Hepatocyte (in vitro differentiated cells): ENCODE data around the gene CWH43. TPM values are rescaled to one million over a fixed set of nuclear protein-coding genes. Genes with fewer than 3 reads are reported as not detected.
"Not testable (repeated sequence)": the region's sequence is repeated elsewhere in the genome, so short reads cannot be mapped to it uniquely, and the experiment has no call there.

ENCODE experiments used
- DNase-seq: peaks from one replicate; pipeline ENCODE4 v3.0.0-alpha.2; 2016; ENCODE audit warnings: low spot score
- H2AFZ ChIP-seq: fragments of 200-600 bp; sonication (generic); 2 replicates; pipeline ENCODE4 v1.6.0; 2016; ENCODE audit warnings: antibody characterized with exemption, mild to moderate bottlenecking
- H3K27ac ChIP-seq: fragments of 200-600 bp; sonication (generic); 2 replicates; pipeline ENCODE4 v1.5.1; 2016; ENCODE audit warnings: mild to moderate bottlenecking
- H3K27me3 ChIP-seq: fragments of 200-600 bp; sonication (generic); 2 replicates; pipeline ENCODE4 v1.6.1; 2016
- H3K36me3 ChIP-seq: fragments of 200-600 bp; sonication (generic); replicated peaks from 2 replicates; pipeline ENCODE4 v1.5.1; 2016; ENCODE audit warnings: low read depth; ENCODE audit not compliant: insufficient read depth
- H3K4me1 ChIP-seq: fragments of 200-600 bp; sonication (generic); 2 replicates; pipeline ENCODE4 v1.5.1; 2016; ENCODE audit warnings: mild to moderate bottlenecking, moderate library complexity; ENCODE audit not compliant: insufficient read depth
- H3K4me2 ChIP-seq: fragments of 200-600 bp; sonication (generic); 2 replicates; pipeline ENCODE4 v1.6.0; 2016
- H3K4me3 ChIP-seq: fragments of 200-600 bp; sonication (generic); 2 replicates; pipeline ENCODE4 v1.5.1; 2016; ENCODE audit warnings: mild to moderate bottlenecking
- H3K79me2 ChIP-seq: fragments of 200-600 bp; sonication (generic); 2 replicates; pipeline ENCODE4 v1.6.0; 2017; ENCODE audit warnings: mild to moderate bottlenecking
- H3K9me2 ChIP-seq: fragments of 200-600 bp; sonication (generic); replicated peaks from 2 replicates; pipeline ENCODE4 v1.6.0; 2017; ENCODE audit warnings: mild to moderate bottlenecking; ENCODE audit not compliant: insufficient read depth
- H3K9me3 ChIP-seq: fragments of 200-600 bp; sonication (generic); 2 replicates; pipeline ENCODE4 v1.5.1; 2016; ENCODE audit warnings: low read depth, mild to moderate bottlenecking
- H4K20me1 ChIP-seq: fragments of 200-600 bp; sonication (generic); 2 replicates; pipeline ENCODE4 v1.6.0; 2016; ENCODE audit warnings: mild to moderate bottlenecking; ENCODE audit not compliant: insufficient read depth, poor library complexity, severe bottlenecking
- EZH2 ChIP-seq: fragments of 200-600 bp; sonication (generic); IDR thresholded peaks from 2 replicates; pipeline ENCODE4 v1.6.1; 2016; ENCODE audit warnings: antibody characterized with exemption, mild to moderate bottlenecking, borderline replicate concordance
- EZH2phosphoT487 ChIP-seq: fragments of 200-600 bp; sonication (generic); IDR thresholded peaks from one replicate; pipeline ENCODE4 v1.6.1; 2018; ENCODE audit warnings: antibody characterized with exemption, mild to moderate bottlenecking, low read depth, moderate library complexity; ENCODE audit not compliant: unreplicated experiment, severe bottlenecking
- WGBS: methylation state at CpG from one replicate; pipeline ENCODE4 v1.1.6; 2016; ENCODE audit warnings: low lambda C conversion rate; ENCODE audit errors: missing lambda C conversion rate; 5-methylcytosine and 5-hydroxymethylcytosine counted together
- polyA plus RNA-seq: library from polyadenylated mRNA; unstranded; fragments of >200 nt; fragmentation: Nextera tagmentation; extraction: Ambion mirVana; gene quantifications from 2 replicates; pipeline ENCODE4 v1.2.1, GENCODE V29; 2016
- total RNA-seq: library from RNA; depleted of rRNA; stranded (reverse); fragments of >200 nt; gene quantifications from 2 replicates; pipeline ENCODE4 v1.2.3, GENCODE V29; 2014
- TF ChIP-seq, protein P1 (sequence below): fragments of 200-600 bp; sonication (generic); IDR thresholded peaks from 2 replicates; pipeline ENCODE4 v1.5.1; 2016; ENCODE audit warnings: antibody characterized with exemption, mild to moderate bottlenecking; ENCODE audit not compliant: poor library complexity

The CWH43 gene
- total and polyA plus RNA-seq, 2 experiments from 2014 or later, result not detected

DNA sequence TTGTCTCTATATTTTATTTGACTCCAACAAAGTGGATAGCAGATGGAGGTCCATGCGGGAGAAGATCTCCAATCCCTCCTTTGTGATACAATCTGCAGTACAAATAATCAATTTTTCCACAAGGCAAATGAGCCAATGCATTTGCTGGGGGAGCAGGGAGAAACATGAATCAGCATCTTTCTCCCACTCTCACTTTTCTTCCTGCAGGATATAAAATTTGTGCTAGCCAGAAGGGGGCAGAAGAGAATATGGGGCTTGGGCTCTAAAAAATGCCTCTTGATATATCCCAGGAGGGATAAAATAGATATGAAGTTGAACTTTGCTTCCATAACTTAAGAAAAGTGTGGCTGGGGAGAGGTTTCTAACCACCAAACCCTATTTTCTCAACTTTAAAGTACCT, 38.3 kb upstream of the CWH43 start:
- no peaks in the 10 kb centered on the region for H3K4me1 ChIP-seq
- TF ChIP-seq EZH2phosphoT487, result no peak
- no peak overlapping the region for H3K27ac ChIP-seq
- no peak overlapping the region for H2AFZ ChIP-seq
- no peaks in the 10 kb centered on the region for H3K9me2 ChIP-seq
- H3K27me3 ChIP-seq, result no peaks in the 10 kb centered on the region
- no peaks in the 10 kb centered on the region for H3K79me2 ChIP-seq
- H3K9me3 ChIP-seq, result no peaks in the 10 kb centered on the region
- H3K4me3 ChIP-seq, result no peak overlapping the region
- no peaks in the 10 kb centered on the region for H3K36me3 ChIP-seq
- H3K4me2 ChIP-seq, result no peak overlapping the region
- 100% methylated on average over 1 of the region's 1 CpG for WGBS
- H4K20me1 ChIP-seq, result no peaks in the 10 kb centered on the region
- no peak for DNase-seq

DNA sequence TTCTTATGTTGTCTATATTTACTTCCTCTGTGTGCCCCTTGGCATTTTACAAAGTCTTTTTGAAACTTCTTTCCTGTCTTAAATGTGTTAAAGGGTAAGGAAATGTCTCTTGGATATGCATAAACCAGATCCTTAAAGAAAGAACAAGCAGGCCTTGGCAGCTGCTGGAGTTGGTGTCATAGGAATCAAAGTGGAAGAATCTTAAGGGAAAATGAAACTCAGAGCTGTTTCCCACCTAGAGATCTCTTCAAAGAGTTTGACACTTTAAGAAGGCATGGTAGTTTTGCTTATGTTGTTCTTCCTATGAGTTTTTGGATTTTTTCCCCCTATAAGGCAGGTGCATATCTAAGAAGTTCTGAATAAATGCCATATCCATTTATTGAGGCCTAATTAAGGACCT, 37.0 kb upstream of the CWH43 start:
- Histone ChIP-seq H3K27ac (peak overlapping the region; percentile 52), H3K27me3 (no peaks in the 10 kb centered on the region), H3K4me2 (no peak overlapping the region), H2AFZ (no peak overlapping the region), H3K36me3 (no peaks in the 10 kb centered on the region), H3K4me3 (no peak overlapping the region), H3K9me3 (no peaks in the 10 kb centered on the region), H3K4me1 (no peaks in the 10 kb centered on the region), H3K9me2 (no peaks in the 10 kb centered on the region), H4K20me1 (no peaks in the 10 kb centered on the region), H3K79me2 (no peaks in the 10 kb centered on the region)
- no peak for DNase-seq
- TF ChIP-seq EZH2phosphoT487 (no peak), EZH2 (no peak)
- TF ChIP-seq, protein P1, sequence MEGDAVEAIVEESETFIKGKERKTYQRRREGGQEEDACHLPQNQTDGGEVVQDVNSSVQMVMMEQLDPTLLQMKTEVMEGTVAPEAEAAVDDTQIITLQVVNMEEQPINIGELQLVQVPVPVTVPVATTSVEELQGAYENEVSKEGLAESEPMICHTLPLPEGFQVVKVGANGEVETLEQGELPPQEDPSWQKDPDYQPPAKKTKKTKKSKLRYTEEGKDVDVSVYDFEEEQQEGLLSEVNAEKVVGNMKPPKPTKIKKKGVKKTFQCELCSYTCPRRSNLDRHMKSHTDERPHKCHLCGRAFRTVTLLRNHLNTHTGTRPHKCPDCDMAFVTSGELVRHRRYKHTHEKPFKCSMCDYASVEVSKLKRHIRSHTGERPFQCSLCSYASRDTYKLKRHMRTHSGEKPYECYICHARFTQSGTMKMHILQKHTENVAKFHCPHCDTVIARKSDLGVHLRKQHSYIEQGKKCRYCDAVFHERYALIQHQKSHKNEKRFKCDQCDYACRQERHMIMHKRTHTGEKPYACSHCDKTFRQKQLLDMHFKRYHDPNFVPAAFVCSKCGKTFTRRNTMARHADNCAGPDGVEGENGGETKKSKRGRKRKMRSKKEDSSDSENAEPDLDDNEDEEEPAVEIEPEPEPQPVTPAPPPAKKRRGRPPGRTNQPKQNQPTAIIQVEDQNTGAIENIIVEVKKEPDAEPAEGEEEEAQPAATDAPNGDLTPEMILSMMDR, result no peak

DNA sequence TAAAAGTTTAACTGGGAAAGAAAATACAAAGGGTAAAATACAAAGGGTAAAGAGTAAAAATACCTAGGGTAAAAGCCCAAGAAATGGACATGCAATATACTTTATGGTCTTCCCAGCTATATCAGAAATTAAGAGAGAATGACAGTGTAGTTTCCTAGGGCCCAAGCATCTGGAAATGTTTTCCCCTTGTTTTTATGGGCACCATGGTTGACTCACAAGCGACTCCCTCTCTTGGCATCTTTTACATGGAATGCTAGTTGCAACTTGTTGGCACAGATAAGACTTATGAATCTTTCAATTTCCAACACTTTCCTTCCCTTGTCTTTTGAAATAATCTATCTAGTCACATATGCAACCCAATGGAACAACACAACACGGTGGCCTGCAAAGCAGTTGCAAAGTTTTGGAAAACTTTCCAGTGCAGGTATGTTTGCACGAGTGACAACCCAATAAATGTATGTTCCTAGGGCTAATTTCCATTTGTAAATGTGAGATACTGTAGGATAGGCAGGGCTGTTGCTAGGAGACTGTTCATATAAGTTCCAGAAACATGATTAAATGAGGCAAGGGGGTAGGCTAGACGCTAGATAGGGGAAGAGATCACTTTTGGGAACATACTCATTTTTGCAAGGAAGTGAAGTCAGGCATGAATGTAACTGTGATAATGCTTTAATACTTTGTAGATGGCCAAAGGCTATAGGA, 36.4 kb upstream of the CWH43 start:
- WGBS, result 64% methylated on average over 4 of the region's 4 CpGs
- Histone ChIP-seq H2AFZ (no peak overlapping the region), H3K36me3 (no peaks in the 10 kb centered on the region), H3K9me3 (no peaks in the 10 kb centered on the region), H3K4me1 (no peaks in the 10 kb centered on the region), H3K4me3 (no peak overlapping the region), H3K79me2 (no peaks in the 10 kb centered on the region), H3K27ac (peak overlapping the region; percentile 52), H3K4me2 (no peak overlapping the region), H3K9me2 (no peaks in the 10 kb centered on the region), H4K20me1 (no peaks in the 10 kb centered on the region), H3K27me3 (no peaks in the 10 kb centered on the region)
- TF ChIP-seq, protein P1, result no peak
- TF ChIP-seq EZH2 (no peak), EZH2phosphoT487 (no peak)
- DNase-seq, result no peak

DNA sequence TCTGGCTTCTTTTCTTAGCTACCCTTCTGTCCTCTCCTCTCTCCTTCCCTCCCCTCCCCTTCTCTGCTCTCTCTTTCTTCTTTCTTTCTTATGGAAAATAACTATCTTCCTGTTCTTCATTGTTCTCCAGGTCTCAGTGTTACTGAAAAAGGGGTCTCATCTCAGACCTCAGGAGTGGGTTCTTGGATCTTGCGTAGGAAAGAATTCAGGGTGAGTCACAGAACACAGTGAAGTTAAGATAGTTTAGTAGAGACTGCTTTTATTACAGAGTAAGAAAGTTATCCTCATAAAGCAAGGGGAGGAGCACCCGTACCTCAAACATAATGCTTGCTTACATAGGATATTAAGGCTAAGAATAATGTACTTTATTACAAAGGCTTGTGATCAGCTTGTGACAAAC, 31.8 kb upstream of the CWH43 start:
- H3K9me3 ChIP-seq, result no peaks in the 10 kb centered on the region
- no peaks in the 10 kb centered on the region for H3K9me2 ChIP-seq
- H2AFZ ChIP-seq, result no peak overlapping the region
- no peaks in the 10 kb centered on the region for H3K27me3 ChIP-seq
- H3K4me2 ChIP-seq, result peak overlapping the region; percentile 28
- WGBS, result 54% methylated on average over 2 of the region's 2 CpGs
- TF ChIP-seq EZH2phosphoT487 (no peak), EZH2 (no peak)
- TF ChIP-seq, protein P1, result no peak
- H4K20me1 ChIP-seq, result no peaks in the 10 kb centered on the region
- H3K79me2 ChIP-seq, result no peaks in the 10 kb centered on the region
- DNase-seq, result no peak
- H3K4me1 ChIP-seq, result no peaks in the 10 kb centered on the region
- H3K27ac ChIP-seq, result peak overlapping the region; percentile 81
- H3K4me3 ChIP-seq, result no peak overlapping the region
- H3K36me3 ChIP-seq, result no peaks in the 10 kb centered on the region

DNA sequence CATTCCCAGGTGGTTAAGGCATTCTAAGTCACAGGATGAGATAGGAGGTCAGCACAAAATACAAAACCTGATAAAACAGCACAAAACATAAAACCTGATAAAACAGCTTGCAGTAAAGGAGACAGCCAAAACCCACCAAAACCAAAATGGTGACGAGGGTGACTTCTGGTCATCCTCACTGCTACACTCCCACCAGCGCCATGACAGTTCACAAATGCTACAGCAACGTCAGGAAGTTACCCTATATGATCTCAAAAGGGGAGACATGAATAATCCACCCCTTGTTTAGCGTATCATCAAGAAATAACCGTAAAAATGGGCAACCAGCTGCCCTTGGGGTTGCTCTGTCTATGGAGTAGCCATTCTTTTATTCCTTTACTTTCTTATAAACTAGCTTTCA, 28.7 kb upstream of the CWH43 start:
- H3K4me2 ChIP-seq, H3K36me3 ChIP-seq, H3K4me3 ChIP-seq, H3K27me3 ChIP-seq, H3K79me2 ChIP-seq, H4K20me1 ChIP-seq, H3K4me1 ChIP-seq, H3K9me3 ChIP-seq, H3K27ac ChIP-seq, DNase-seq, H3K9me2 ChIP-seq, H2AFZ ChIP-seq: not testable (repeated sequence)
- 87% methylated on average over 5 of the region's 5 CpGs for WGBS
